ENCODE measurements around the gene CBX7.

Gene CBX7

DNA sequence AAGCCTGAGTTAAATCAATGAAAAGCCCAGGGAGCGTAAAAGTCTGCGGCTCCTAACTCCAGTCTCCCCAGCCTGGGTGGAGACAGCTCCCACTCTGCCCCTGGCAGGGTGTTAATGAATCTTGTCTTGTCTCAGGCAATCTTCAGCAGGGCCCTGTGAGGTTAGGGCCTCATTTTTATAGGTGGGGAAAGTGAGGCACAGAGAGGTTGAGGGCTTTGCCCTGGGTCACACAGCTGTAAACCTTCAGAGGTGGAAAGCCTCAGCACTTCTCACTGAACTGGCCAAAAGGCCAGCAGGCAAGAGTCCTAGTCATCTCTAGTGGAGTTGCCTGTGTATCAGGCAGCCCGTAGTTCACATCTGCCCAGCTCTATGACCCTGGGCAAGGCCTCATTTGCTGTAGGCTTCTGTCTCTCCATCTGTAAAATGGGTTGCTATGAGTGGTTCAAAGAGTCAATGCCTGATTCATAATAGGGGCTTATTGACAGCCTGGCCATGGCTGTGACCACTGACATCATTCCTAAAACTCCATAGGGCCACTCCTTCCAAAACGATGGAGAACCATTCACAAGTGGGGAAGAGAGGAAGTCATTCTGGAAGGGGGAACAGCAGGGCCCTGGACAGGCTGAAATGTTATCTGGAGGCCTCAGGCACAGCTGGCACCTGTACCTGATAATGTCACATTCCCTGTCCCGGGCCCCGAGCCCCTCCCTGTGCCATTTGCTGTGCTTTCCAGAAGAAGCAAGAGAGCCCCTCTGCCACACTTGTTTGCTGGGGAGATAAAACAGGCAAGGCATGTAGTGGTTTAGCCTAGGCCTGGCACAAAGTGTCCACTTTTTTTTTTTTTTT, 6.0 kb downstream of the CBX7 start:
- no peak for DNase-seq

DNA sequence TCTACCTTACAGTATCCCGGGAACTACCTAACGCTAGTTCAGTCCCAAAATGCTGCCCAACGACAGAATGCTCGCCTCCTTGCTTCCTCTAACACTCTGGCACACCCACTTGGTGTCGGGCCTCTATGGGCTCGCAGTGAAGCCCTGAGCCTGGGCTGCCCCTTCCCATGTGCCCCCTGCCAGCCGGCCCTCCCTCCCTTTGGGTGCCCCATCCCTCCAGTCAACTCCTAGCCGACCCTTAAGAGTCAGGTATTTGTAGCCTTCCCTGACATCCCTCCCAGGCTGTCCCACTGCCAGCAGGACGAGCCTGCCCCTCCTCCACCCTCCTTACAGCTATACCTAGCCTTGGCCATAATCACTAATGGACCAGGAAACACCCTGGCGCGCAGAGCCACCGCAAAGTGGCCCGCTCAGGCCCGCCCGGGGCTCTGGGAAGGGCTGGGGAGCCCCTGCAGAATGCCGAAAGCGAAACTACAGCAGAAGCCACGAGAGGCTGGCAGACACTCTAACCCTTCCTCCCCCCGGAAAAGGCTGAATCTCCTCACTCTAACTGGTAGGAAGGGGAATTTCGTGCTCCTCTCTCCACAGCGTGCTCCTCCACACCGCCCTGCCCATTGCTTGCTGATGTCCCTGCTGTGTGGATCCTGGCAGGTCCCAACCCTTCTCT, 8.2 kb downstream of the CBX7 start:
- no peak for DNase-seq

DNA sequence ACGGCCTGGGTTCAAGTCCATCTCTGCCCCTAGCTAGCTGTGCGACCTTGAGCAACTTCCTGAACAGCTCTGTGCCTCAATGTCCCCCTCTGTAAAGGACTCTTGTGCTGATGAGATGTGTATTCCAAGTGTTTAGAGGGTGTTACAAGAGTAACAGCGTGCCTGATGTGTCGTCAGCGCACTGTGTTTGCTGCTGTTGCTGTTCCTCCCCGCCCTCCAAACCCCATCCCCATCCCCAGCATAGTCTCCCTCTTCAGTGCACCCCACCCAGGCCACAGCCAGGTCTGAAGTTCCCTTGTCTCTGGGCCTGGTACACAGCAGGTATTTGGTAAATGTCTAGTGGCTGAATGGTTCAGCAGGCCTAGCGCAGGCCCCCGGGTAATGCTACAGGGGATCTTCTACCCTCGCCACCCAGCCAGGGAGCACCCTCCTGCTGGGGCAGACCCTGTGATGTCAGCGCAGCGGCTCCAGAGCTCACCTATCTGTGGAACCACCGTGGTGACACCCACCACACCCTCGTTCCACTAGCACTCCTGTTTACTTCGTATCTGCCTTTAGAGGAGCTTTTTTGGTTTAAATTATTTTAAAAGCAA, 10.3 kb downstream of the CBX7 start:
- DNase-seq = no peak

DNA sequence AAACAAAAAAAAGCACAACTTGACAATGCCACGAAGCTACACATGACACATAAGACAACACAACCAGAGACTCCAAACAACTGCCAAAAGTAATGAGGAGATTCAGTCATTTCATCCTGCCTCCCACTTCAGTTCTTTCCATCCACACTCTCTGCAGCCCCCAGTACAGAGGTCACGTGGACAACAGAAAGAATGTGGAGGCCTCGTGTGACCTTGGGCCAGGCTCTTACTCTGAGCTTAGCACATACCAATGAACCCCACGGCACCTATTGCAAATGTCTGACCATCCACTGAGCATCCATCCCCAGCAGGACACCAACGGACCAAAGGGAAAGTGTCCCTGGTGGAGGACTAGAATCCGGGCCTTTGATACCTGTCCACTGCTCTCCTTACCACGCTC, 12.5 kb downstream of the CBX7 start:
- no peak for DNase-seq

DNA sequence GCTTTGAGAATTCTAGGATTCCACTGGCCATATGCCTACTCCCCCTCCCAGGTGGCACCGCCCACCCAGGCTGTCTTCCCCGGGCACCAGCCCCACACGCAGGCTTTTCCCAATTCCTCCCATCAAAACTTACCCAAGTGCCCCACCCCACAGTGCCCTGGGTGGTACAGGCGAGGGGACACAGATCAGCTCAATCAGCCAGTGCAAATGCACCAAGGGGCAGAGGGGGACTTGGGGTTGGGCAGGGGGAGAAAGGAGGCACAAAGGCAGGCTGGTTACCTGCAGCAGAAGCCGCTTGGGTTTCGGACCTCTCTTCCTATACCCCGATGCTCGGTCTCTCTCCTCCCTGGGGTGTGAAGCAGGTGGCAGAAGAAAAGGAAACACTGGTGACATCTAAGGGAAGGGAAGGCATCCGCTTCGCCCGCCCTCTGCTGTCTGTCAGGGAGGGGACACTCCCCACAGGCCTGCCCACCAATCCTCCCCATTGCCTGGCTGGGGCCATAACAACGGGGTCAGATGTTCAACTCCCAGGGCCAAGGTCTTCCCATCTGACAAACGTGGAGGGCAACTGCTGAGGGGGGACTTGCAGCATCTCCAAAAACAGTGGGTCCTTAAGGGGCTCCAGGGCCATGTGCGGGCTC, 14.0 kb downstream of the CBX7 start:
- no peak for DNase-seq

DNA sequence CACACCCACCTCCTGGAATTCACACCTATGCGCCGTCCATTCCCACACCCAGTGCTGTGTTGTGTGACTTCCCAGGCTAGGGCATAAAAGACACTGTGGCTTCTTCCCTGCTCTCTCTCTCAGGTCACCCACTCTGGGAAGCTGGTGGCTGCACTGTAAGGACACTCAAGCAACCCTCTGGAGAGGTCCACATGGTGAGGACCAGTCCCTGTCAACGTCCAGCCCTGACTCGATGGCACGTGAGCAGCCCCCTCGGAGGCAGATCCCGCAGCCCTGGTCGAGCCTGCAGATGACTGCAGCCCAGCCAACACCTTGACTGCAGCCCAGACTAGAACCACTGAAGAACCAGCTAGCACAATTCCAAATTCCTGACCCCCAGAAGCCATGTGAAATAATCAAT, 16.2 kb downstream of the CBX7 start:
- no peak for DNase-seq

GRCh38 chr22:39135092-39135896, 17.2 kb downstream of the CBX7 start:
- no peak for DNase-seq

- DNase-seq = no peak
These were observed 18.0 kb downstream of the CBX7 start for GRCh38 chr22:39134366-39135091.

GRCh38 chr22:39133871-39134270, 18.6 kb downstream of the CBX7 start:
- no peak for DNase-seq

DNA sequence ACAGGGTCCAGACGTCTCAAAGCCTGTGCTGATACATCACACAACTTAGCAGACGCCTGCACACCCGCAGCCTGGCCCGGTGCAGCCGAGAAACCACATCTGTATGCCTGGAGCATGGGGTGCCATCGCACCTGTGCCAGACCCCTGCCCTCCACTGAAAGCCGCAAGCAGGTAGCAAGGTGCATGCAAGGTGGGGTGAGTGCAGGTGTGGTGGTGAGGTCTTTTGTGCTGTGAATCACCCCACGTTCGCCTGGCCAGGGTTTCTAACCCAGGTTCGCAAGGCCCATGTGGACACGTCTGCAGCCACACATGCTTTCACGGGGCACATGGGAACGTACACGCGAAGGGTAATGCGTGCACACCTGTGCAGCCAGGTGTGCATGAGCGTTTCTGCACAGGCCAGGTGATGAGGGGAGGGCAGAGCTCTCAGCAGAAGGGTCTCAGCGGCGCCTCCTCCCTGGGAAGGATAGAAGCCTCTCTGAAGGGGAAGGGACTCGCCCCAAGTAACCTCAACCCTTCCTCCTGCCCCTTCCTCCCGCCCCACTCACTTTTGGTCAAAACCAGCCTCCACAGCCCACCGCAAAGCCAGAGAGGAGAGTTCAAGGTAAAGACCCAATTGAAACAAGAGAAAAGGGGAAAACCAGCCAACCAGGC, 19.5 kb downstream of the CBX7 start:
- DNase-seq = no peak

DNA sequence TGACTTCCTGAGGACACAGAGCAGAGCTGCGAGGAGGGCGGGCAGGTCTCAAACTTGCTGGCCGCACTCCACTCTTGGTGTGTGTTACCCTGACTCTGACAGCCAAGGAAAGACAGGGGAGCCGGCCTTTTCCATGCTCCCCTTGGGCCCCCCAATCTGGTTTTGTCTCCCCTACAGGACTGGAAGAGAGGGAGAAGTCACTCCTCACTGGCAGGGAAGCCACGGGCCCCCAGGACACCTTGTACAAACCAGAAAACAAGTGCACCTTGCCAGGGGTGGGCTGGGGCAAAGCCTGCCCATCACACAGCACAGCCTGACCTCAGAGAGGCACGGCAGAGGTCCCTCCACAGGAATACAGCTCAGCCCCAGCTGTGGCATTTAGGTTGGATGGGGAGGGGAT, 20.2 kb downstream of the CBX7 start:
- DNase-seq = no peak

DNA sequence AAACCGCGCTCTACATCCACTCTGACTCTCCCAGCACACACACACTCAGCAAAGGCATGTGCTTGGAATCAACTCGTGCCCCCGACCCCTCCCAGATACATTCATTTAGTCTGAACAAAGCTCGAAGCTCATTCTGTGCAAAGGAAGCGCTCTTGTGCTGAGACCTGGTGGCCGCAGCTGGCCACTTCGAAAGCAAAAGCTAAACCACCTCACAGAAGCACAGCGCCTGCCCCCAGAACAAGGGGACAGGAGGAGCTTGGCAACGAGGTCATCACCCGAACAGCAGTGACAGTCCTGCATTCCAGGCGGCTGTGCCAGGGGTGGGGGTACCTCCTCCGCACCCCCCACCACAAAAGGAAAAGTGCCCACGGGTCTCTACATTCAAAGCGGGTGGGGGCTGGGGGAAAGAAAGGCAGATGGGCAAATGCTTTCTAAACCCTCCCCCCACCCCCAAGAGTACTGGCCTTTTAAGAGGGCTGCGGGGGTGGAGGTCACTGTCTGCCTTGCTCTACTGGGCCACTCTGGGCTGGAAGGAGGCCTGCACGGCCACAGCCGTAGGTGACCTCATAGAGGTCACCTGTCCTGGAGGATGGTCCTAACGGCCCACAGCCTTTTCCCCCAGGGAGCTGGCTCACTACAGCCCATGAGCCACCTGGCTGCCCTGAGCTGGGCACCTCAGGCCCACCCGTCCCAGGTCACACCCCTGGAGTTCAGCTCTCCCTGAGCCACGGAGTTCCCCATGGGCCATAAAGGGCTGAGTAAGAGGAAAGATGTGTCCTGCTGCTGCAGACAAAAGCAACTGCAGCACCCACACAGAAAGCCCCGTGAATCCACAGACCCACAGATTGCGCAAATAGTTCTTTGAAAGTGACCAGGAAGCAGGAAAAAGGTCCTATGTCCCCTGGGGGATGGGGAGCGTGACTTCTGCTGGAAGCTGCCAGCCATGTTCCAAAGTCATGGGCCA, 21.3 kb downstream of the CBX7 start:
- no peak for DNase-seq

GRCh38 chr22:39130152-39130704, 22.3 kb downstream of the CBX7 start:
- no peak for DNase-seq

GRCh38 chr22:39129746-39130145, 22.7 kb downstream of the CBX7 start:
- no peak for DNase-seq

DNA sequence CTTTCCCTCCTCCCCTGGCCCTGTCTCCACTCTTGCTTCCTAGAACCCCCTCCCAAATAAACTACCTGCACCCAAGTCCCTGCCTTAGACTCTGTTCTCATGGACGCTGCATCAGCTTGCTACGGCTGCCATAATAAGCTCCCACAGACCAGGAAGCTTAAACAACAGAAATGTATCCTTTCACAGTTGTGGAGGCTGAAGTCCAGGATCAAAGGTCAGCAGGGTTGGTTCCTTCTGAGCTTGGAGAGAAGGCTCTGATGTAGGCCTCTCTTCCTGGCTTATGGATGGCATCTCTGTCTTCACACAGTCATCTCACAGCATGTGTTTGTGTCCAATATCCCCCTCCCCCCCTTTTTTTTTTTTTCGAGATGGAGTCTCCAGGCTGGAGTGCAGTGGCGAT, 23.4 kb downstream of the CBX7 start:
- DNase-seq = no peak

DNA sequence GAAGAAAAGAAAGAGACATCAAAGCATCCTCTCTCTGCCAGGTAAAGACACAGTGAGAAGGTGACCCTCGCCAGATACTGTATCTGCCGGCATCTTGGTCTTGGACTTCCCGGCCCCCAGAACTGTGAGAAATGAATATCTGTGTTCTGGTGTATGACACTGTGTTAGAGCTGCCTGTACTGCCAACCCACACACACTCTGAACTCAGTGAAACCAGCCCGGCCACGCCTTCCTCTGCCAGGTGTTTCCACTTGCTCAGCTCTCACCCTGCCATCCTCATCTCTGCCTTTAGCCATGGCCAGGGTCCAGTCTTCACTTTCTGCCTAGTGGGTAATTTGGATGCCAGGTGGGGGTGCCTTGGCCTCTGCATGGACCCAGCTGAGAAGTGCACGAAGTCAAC, 24.0 kb downstream of the CBX7 start:
- DNase-seq = no peak

- DNase-seq = no peak
These were observed 26.9 kb downstream of the CBX7 start for GRCh38 chr22:39125622-39126021.

DNA sequence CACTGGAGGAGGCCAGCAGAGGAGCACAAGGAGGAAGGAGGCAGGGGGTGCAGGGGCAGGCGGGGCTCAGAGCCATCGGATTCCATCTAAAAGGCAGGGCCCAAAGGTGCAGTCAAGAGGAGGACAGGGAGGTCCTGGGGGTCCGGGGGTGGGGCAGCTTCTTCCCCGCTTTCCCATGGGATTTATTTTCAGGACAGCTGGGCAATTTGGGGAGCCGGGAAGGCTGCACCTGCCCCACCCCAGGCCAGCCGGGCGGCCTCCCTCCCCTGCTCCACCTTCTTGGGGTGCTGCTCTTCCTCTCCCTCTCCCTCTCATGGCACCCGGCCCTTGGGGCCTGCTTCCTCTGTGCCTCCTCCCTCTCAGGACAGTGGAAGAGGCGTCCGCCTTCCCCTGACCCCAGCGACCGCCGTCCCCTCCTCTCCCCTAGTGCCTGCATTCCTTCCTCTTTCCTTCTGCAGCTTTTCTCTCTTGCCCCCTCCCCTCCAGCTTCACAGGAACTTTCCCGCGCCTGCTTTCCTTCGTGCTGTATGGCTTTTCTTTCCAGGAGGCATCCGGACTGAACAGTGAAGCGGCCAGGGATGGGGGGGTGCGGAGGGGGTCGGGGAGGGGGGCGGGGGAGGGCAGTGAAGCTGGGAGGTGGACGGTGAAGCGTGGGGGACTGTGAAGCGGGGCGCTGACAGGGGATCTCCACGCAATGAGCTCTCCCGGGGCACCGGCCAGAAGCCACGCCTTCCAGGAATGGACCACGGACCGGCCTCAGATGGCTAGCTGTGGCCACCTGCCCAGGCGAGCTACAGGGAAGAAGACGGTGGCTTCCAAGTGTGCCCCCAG, 28.5 kb downstream of the CBX7 start:
- DNase-seq = no peak

Data from NCI-H526 treated with DMSO at 0.1 percent for 48 hours (cell line).